ENCODE data around the gene EDAR.

The EDAR gene

DNA sequence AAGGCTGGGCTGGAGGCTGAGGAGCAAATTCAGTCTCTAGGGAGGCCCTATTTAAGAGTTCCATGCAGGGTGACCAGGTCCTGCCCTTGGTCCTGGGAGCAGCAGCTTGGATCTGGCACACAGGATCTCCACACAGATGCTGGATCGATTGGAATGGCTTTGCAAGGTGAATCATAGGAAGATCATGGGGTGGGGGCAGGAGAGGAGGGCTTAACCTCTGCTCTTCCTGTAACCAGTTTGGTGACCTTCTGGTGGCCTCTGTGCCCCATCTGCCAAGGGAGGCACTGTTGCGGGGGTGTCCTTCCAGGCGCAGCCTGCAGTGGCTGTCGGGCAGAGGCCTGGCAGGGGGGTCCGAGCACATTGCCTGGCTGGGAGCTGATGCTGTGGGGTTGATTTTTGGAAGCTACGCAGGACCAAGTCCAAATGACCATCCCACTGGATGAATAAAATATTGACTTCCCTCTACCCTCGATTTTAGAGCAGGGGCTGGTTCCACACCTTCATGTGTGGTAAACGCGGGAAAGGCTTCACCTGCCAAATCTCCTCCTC lies 79.7 kb downstream of the EDAR start:
- no peak for DNase-seq (ENCODE audit: low read depth in 2 of 2)

DNA sequence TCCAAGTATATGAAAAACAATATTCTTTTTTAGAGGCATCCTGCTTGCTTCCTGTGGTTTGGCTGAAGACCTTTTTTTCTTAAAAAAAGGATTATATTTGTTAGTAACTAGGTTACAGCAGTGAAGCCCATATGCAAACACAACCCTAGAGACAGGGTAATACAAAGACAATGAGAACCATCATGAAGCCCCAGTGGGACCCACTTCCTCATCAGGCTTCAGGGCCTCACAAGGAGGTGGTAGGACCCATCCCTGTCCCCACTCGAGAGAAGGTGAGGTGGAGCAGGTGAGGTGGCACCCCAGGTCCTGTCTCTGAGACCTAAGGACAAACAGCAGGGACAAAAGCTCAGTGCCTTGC lies 80.3 kb downstream of the EDAR start:
- no peak for DNase-seq (ENCODE audit: low read depth in 2 of 2)

DNA sequence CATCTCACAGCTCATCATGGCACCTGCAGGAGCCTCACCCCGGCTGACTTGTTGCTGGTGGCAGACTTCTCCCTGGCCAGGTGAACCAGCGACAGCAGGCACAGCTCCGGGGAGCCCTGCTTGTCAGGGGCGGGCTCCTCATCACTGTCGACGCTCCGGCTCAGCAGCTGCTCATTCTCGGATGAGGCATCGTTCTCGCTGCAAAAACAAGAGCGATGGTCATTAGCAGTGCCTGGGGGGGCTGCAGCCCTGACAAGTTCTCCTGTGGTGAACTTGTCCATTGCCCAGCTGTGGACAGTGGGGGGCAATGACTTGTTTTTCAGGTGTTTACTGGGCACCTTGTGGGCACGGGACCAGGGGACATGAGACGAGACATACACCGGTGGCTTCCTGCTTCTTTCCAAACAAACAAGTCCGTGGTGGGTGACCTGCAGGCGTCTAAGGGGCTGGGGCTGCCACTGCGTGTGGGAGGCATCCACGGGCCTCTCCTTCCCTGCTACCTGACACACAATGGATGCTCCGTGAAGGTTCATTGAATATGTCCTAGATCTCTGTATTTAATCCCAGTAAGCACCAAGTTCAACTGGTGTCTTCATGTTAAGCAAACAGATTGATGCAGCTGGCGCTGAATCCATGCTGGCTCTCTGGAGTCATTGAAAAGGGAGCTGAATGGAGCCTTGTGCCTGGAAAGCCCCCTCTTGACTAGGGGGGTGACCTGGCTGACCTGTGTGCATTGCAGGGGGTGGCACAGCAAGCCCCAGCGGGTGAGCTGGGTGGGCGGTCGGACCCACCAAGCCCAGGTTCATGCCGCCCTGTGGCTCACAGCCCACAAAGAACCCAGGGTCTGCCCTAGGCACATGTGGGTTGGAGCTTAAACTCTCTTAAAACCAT lies 81.0 kb downstream of the EDAR start:
- DNase-seq (ENCODE audit: low read depth in 2 of 2): no peak

DNA sequence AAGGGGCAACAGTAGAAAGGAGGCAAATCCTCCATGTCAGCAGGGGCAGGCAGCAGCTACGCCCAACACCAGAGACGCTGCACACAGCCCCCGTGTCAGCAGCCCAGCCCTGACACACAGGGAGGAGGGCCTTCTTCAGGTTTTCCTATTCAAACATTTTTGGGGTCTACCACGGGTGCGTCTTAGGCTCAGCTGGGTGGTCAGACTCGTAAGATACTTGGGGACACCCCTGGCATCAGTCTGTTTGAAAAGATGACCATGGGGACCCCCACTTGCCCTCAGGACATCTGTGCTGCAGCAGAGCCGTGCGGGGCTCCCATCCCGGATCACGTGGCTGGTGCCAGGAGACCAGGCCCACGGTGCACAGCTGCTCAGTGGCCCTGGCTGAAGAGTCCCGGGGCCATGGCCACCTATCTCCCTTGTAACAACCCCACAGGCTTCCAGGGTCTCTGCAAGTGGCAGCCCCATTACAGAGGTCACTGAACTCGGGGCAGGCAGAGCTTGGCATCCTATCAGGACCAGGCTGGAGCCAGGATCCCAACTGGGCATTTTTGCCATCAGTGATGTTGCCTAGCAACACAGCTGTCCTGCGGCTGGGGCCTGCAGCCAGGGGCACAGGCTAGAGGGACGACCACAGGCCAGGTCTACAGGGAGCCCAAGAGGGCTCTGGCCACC lies 82.5 kb downstream of the EDAR start:
- no peak for DNase-seq (ENCODE audit: low read depth in 2 of 2)

DNA sequence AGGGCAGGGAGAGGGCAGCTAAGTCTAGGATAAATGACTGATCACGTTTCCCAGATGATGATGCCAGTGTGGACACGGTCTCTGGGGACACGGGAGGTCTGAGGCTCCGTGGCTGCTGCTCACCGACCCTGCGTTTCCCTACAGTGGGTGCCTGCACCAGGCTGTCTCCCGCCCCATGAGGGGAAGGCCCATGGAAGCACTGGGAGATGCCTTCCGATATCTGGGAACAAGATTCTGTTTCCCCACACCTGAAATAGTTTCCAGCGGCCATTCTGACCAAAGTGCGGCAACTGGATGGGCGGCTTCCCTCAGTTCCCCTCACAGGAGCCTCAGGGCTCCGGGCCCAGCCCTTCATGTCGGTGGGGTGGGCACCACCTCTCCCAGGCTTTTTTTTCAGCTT lies 83.1 kb downstream of the EDAR start:
- DNase-seq (ENCODE audit: low read depth in 2 of 2): no peak

DNA sequence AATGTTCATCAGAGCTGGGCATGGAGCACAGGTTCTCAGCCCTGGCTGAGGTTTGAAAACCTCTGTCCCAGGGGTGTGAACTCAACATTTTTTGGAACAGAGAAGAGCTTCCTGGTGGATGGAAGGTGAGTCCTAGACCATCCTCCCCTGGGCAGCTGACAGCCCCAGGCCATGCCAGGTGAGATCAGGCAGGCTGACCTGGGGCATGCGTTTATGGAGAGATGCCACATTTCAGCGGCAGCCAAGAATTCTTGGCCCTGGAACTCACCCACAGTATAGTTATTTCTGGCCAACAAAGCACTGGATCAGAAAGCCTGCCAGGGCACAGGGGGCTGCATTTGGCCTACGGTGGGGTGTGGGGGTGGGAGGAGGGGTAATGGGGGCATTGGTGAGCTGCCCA lies 83.8 kb downstream of the EDAR start:
- no peak for DNase-seq (ENCODE audit: low read depth in 2 of 2)

DNA sequence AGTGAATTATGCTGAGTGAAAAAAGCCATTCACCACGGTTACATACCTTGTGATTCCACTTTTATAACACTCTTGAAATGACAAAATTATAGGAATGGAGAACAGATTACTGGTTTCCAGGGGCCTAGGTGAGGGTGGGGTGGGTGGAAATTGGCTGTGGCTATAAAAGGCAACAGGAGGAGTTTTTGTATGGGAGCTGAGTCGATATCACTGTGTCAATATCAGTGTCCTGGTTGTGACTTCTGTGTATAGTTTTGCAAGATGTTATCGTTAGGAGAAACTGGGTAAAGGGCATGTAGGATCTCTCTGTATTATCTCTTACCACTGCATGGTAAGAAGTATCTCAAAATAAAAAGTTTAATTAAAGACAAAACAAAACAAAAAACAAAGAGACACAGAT lies 84.3 kb downstream of the EDAR start:
- DNase-seq (ENCODE audit: low read depth in 2 of 2): no peak

DNA sequence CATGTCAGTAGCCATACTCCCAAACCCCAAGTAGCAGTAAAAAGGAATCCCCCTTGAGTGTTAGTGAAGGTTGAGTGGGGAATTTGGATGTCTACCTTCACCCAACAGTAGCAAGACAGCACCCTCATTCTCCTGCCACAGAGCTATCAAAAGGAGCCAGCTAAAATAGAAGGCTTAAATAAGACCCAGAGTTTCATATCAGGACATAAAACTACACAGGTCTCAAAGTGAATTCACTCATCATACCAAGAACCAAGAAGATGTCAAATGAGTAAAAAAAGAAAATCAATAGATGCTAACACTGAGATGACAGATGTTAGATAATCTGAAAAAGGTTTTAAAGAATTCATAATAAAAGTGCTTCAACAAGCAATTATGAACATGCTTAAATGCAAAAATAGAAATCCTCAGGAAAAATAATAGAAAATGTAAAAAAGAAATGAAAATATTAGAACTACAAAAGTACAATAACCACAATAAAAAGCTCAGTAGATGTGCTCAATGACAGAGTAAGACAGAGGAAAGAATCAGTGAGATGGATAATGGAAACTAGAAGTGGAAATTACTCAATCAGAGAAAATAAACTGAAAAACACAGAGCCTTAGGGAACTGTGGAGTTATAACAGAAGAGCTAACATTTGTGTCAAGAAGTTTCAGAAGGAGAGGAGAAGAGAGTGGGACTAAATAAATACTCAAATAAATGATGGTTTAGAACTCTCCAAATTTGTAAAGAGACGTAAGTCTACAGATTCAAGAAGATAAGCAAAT lies 90.5 kb downstream of the EDAR start:
- DNase-seq (ENCODE audit: low read depth in 2 of 2): no peak

DNA sequence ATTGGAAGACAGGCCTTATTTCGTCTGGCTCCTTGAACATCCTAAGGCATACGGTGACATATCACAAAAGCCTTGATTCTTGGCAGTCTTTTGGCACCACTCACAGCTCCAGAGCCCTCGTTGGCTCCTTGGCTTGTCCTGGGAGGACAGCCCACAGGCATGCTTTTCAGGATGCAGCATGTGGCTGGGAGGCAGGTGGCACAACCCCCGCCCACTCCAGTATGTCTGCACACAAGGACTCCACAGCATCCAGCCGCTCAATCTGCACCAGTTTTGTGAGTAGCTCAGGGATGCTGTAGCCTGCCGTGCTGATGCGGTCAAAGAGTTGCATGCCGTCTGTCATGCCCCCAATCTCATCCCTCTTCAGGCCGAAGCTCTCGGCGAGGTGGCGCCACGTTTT lies 92.3 kb downstream of the EDAR start:
- no peak for DNase-seq (ENCODE audit: low read depth in 2 of 2)

DNA sequence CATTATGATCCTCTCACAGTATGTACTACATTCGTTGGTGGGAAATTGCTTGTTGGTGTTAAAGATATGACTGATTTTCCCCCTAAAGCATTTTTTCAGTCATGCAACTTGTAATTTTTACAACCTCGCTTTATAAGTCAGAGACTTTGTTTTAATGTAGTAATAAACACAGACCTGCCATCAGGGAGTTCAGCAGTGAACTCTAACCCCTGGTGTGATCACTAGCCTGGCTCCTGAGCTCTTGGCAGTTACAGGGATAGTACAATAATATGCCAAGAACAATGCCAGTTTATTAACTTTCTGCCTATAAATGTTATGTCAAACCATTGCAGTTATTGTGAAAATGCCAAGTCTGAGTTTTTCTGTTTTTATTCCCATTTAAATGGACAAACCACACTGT lies 93.8 kb downstream of the EDAR start:
- DNase-seq (ENCODE audit: low read depth in 2 of 2): no peak

DNA sequence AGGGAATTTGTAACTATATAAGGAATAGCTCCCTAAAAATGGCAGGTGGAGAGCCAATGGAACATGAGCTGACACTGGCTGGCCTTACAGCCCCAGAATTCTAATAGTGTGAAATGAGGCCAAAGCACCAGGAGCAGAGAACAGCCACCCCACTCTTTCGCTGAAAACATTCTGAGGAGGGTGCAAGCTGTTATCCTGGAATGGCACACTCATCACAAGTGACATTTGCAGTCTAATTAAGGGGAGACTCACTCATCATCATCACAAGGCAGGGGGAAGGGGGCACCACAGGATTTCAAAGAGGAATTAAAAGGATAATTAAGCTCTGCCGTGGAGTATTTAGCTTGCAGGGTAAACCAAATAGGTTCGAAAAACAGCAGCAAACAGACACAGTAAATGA lies 94.3 kb downstream of the EDAR start:
- no peak for DNase-seq (ENCODE audit: low read depth in 2 of 2)

DNA sequence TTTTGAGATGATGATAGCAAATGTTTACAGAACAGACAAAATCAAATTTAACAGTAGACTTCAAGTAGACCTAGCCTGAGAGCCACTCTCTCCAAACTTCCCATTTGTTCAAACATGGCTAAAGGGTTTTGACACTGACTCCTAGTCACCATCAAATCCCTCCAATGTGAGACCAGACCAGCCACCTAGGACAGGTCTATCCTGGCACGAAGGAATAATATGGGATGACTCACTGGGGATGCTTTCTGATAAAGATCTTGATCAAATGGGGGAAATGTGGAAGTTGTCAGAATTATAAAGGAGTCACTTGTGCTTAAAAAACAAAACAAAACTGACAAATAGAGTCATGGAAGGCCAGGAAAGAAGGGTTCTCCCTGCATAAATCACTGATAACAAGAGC lies 95.7 kb downstream of the EDAR start:
- no peak for DNase-seq (ENCODE audit: low read depth in 2 of 2)

DNA sequence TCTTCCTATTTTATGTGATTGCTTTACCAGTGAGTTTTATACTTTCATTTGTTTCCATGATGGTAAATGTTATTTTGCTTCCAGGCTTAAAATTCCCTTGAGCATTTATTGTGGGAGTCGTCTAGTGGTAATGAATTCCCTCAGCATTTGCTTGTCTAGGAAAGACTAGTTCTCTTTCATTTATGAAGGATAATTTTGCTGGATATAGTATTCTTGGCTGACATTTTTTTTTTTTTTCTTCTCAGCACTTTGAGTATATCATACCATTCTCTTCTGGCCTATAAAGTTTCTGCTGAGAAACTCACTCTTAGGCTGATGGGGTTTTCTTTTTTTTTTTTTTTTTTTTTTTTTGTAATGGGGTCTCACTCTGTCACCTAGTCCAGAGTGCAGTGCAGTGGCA lies 99.1 kb downstream of the EDAR start:
- DNase-seq (ENCODE audit: low read depth in 2 of 2): no peak

DNA sequence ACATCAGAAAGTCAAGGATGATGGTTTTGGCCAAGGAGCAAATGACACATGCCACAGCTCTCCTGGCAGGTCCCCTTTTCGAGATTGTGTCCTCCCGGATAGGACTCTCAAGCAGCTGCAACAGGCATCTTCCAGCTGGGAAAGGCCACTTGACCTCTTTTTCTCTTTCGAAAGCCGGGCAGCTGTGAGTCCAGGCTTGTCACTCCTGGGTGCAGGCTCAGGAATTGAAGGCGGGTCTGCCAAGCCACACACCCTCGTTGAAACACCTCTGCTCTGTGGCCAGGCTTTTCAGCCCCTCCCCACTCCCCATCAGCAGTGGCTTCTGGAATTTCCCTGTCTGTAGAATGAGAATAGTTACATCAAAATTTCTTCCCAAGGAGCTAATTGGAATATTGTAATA lies 104.4 kb downstream of the EDAR start:
- DNase-seq (ENCODE audit: low read depth in 2 of 2): no peak

DNA sequence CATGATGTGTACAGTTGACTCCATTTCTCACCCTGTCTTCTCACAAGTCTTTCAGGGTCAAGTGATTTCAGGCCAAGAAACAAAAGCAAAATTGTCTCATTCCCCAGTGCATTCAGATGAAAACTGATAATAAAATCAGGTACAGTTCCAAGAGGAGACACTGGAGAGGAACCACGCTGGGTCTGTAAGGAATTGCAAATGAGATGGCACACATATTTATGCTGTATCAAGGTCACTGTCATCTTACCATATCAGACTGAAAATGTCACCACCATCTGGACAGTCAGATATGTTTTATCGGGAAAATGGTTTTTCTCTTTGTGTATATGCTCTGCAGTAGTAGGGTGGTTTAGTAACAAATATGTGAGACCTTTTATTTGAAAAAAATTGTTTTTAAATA lies 110.7 kb downstream of the EDAR start:
- DNase-seq (ENCODE audit: low read depth in 2 of 2): no peak

DNA sequence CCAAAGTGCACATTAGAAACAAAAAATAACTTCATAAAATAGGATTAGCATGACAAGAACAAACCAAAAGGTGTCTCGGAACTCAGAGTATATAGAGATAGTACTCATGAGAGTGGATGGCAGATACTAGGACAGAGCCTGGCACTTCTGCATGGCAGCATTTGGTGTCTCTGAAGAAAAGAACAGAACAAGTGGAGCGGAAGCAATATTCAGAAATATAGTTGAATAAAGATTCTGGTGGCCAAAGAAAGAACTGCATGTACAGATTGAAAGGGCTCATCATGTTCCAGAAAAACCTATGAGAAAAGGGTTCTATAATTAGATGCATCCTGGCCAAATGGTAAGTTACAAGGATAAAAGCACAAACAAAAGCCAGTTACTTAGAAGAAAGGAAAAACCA lies 111.5 kb downstream of the EDAR start:
- DNase-seq (ENCODE audit: low read depth in 2 of 2): no peak

DNA sequence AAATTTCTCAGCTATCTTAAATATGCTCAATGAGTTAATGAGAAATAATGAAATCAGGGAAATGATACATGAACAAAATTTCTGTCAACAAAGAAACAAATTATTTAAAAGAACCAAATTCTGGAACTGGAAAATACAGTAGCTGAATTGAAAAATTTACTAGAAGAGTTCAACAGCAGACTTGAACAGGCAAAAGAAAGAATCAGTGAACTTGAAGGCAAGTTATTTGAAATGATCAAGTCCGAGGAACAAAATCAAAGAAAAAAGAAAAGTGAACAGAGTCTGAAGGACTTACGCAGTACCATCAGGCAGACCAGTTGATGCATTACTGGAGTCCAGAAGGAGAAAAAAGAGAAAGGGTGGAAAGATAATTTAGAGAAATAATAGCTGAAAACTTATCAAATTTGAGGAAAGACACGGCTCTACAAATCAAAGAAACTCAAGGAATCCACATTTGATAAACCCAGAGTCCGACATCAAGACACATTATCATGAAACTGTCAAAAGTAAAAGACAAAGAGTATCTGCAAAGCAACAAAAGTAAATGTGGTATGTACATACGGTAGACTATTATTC lies 118.9 kb downstream of the EDAR start:
- no peak for DNase-seq (ENCODE audit: low read depth in 2 of 2)

DNA sequence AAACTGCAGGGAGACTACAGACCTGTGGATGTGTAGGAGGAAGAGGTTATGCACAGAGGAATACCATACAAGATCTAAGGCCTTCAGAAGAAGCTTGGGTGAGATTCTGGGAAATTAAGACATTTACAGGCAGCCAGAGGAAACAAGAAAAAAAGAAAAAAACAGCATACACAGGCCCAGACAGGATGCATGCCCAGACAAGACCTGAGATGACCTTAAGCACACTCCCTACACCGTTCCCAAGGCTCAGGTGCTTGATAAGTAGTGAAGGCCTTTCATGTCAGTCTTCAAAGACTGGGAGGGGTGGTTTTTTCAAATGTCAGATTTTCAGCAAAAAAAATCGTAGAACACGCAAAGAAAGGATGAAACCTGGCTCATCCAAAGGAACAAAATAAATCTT lies 119.5 kb downstream of the EDAR start:
- DNase-seq (ENCODE audit: low read depth in 2 of 2): no peak

DNA sequence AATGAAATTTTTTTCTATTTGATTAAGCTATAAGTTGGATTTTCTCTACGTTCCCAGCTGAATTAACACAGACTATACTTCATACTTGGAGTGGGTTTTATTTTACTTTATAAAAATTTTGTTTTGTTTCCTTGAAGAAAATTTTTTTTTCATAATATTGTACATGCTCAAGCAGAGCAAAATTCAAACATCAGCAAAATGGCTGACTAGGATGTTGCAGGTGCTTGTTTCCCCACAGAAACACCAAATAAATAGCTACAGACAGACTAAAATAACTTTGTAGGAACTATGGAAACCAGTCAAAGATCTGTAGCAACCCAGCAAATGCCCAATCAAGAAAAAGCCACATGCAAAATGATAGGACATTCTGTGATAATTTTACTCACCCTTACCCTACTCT lies 120.1 kb downstream of the EDAR start:
- no peak for DNase-seq (ENCODE audit: low read depth in 2 of 2)

DNA sequence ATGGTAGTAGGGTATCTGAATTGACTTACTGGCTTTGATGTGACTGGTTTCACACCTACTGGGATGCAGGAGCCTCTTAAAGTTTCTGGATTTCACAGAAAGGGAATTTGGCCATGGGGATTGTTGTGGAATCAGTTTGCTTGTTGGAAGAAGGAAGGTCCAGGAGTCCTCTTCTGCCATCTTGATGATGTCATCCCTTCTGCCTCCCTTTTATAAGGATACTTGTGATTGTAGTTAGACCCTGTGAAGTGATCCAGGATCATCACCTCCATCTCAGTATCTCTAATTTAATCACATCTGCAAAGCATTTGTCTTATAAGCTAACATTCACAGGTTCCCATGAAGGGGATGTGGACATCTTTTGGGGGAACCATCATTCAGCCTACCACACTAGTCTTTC lies 123.0 kb downstream of the EDAR start:
- DNase-seq (ENCODE audit: low read depth in 2 of 2): no peak

DNA sequence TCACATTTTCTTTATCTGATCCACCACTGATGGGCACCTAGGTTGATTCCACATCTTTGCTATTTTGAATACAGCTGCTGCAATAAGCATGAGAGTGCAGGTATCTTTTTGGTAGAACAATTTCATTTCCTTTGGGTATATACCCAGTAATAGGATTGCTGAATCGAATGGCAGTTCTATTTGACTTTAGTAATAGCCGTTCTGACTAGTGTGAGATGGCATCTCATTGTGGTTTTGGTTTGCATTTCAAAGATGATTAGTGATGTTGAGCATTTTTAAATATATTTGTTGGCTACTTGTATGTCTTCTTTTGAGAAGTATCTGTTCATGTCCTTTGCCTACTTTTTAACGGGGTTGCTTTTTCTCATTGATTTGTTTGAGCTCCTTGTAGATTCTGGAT lies 130.1 kb downstream of the EDAR start:
- DNase-seq (ENCODE audit: low read depth in 2 of 2): no peak

DNA sequence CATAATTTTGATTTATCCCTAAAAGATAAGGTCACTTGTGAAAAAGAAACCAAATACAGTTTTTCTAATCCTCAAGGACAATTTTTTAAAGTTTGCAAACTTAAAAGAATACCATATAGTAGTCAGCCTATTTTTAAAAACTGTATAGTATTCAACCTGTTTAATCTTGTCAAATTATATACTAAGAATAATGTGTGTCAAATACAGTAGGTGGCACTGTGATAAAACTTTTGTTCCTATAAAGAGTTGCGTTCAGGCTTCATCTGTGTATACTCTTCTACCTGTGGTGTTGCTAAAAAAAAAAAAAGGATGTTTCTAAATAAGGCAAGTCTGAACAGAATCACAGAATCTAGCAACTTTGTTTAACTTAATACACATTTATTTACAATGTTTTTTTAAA lies 133.8 kb downstream of the EDAR start:
- no peak for DNase-seq (ENCODE audit: low read depth in 2 of 2)
